Measurements from ENCODE around the gene OAS1. TPM values are rescaled to one million over a fixed set of nuclear protein-coding genes. Genes with fewer than 3 reads are reported as not detected.
A peak's percentile ranks its signal among the peaks of the same experiment; 100 is the strongest.

Gene OAS1
- 10 to 100 TPM; 46.0 to 49.1 TPM for total RNA-seq

DNA sequence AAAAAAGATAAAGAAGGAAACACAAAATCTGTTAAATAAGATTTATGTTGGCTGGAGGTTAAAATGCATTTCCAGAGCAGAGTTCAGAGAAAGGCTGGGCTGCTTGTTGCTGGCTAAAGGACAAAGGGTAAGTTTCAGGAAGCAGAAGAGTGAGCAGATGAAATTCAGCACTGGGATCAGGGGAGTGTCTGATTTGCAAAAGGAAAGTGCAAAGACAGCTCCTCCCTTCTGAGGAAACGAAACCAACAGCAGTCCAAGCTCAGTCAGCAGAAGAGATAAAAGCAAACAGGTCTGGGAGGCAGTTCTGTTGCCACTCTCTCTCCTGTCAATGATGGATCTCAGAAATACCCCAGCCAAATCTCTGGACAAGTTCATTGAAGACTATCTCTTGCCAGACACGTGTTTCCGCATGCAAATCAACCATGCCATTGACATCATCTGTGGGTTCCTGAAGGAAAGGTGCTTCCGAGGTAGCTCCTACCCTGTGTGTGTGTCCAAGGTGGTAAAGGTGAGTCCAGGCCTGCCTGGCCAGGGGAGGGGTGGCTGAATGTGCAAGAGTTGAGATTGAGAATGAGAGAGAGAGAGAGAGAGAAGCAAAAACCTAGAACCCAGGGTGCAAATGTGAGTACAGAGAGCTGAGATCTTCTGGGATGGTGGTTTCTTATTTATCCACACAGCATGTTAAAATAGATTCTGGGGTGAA is at the start of gene OAS1:
TSS of gene OAS1 (plus strand) at position 251 of the 703 bp plus-strand sequence. CDS start at position 329, 78 bp downstream.
- POLR2A ChIA-PET, result interaction anchor here (1.6 to 3.3 kb wide), 3 partner anchors 31 to 82 kb away, joined by 5 to 39 read pairs (median 5); partner anchors contain the start of genes OAS2 and OAS3

DNA sequence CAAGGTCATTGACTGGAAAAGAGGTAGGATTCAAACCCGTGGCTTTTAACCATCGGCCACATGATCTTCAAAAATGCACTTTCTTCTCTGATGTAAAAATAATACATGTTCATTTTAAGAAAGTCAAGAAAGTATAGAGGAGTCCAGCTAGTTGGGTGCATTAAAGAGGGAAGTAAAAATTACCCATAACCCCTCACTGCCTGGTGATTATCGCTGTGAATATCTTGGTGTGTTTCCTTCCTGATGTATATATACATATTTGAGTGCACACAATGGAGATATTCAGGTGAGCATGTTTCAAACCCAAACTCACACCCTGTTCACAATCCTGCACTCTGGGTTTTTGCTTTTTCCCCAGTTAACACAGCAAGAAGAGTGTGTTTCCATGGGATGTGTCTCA is 47.5 kb upstream of the OAS1 start:
- peaks cover 2% of the 10 kb centered on the region for H3K4me1 Mint-ChIP-seq (ENCODE audit: low read depth)
- intact Hi-C loops (cut with micrococcal nuclease), result no loop called here
- ChIA-PET CTCF (no interaction called here), POLR2A (no interaction called here)
- H3K4me3 Mint-ChIP-seq, result no peak overlapping the region
- DNase-seq, result no peak
- no peak overlapping the region for H3K27ac Mint-ChIP-seq
- peaks cover 23% of the 10 kb centered on the region for H3K27me3 Mint-ChIP-seq
- no peaks in the 10 kb centered on the region for H3K9me3 Mint-ChIP-seq
- H3K36me3 Mint-ChIP-seq, result no peaks in the 10 kb centered on the region

More for the DNA sequence above, at the start of gene OAS1:
- DNase-seq, result peak; percentile 58
- intact Hi-C loops (cut with micrococcal nuclease), result loop anchor here (1.0 to 2.0 kb wide), 2 partner anchors 30 to 71 kb away; partner anchors contain the start of gene OAS2
- H3K27me3 Mint-ChIP-seq, result no peaks in the 10 kb centered on the region
- peaks cover 58% of the 10 kb centered on the region for H3K4me1 Mint-ChIP-seq (ENCODE audit: low read depth)
- CTCF ChIA-PET, result interaction anchor here (1.2 to 6.1 kb wide), 4 partner anchors 9 to 86 kb away, joined by 4 to 23 read pairs (median 8); partner anchors contain the start of genes OAS2 and OAS3
- H3K36me3 Mint-ChIP-seq, result peaks cover 6% of the 10 kb centered on the region
- H3K27ac Mint-ChIP-seq, result peak within 1 kb of the TSS; percentile 89
- no peaks in the 10 kb centered on the region for H3K9me3 Mint-ChIP-seq
- peak within 1 kb of the TSS; percentile 89 for H3K4me3 Mint-ChIP-seq

DNA sequence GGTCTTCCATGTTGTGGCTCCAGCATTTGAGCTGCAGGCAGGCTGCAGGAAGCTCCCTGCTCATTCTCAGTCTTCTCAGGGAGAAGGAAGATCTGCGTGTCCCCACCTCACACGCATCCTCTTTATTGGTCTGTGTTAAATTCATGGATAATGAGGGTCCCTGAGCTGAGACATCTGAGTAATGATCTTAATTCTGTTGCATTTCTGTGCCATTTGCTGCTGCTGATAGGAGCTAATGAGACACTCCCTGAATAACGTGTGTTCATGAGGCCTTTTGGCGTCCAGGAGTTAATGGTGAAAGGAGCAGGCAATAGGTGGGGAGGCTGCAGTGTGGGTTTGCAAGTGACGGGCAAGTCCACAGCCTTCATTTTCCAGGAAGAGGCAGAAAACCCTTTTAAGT is 46.6 kb upstream of the OAS1 start:
- Mint-ChIP-seq H3K36me3 (no peaks in the 10 kb centered on the region), H3K9me3 (no peaks in the 10 kb centered on the region), H3K27ac (no peak overlapping the region), H3K4me3 (no peak overlapping the region), H3K4me1 (ENCODE audit: low read depth) (peaks cover 2% of the 10 kb centered on the region), H3K27me3 (peaks cover 28% of the 10 kb centered on the region)
- ChIA-PET POLR2A (no interaction called here), CTCF (no interaction called here)
- intact Hi-C loops (cut with micrococcal nuclease), result no loop called here
- DNase-seq, result no peak

DNA sequence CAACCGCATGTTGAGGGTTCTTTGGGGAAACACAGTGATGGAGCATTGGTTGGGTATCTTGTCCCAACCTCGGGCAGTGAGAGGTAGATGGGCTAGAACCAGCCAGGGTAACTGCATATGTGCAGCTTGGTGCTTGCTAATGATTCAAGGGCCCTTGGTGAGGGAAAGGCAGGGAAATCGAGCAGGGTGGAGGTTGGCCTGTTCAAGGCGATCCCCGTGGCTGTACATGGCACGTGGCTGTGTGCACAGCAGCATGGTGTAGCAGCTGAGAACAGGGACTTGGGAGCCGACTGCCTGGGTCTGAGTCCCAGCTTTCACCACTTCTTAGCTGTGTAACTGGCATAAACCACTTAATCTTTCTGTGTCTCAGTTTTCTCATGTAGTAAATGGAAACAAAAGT is 45.5 kb upstream of the OAS1 start:
- CTCF ChIA-PET, result no interaction called here
- no peak overlapping the region for H3K4me3 Mint-ChIP-seq
- H3K4me1 Mint-ChIP-seq (ENCODE audit: low read depth), result peaks cover 2% of the 10 kb centered on the region
- no peaks in the 10 kb centered on the region for H3K9me3 Mint-ChIP-seq
- H3K27ac Mint-ChIP-seq, result no peak overlapping the region
- DNase-seq, result no peak
- POLR2A ChIA-PET, result no interaction called here
- intact Hi-C loops (cut with micrococcal nuclease), result no loop called here
- H3K27me3 Mint-ChIP-seq, result peaks cover 21% of the 10 kb centered on the region
- H3K36me3 Mint-ChIP-seq, result no peaks in the 10 kb centered on the region

DNA sequence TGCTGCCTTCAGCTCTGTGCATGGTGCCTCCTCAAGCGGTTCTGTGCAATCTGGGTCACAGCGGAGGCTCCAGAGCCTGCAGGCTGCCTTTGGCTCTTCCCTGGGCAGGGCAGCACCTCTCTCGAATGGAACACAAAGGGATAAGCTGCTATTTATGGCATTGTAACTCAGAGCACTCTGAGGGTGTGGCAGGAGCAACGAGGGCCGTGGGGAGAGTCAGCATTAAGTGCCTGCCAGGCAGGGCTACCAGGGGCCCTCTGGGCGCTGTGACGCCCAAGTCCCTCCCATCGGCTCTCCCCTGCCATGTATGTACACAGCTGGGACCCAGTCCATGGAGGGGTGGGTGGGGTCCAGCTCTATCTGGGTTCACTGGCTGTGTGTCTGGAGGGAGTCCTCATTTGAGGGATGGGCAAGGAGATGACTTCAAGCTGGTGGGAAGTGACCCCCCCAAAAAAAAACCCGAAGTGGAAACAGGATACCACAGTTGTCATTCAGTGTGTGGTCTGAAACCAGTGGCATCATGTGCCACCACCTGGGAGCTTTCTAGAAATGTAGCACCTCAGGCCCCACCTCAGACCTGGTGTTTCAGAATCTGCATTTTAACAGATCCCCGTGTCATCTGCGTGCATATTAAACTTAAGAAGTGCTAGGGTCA is 44.0 kb upstream of the OAS1 start:
- intact Hi-C loops (cut with micrococcal nuclease), result no loop called here
- CTCF ChIA-PET, result no interaction called here
- no peak overlapping the region for H3K4me3 Mint-ChIP-seq

DNA sequence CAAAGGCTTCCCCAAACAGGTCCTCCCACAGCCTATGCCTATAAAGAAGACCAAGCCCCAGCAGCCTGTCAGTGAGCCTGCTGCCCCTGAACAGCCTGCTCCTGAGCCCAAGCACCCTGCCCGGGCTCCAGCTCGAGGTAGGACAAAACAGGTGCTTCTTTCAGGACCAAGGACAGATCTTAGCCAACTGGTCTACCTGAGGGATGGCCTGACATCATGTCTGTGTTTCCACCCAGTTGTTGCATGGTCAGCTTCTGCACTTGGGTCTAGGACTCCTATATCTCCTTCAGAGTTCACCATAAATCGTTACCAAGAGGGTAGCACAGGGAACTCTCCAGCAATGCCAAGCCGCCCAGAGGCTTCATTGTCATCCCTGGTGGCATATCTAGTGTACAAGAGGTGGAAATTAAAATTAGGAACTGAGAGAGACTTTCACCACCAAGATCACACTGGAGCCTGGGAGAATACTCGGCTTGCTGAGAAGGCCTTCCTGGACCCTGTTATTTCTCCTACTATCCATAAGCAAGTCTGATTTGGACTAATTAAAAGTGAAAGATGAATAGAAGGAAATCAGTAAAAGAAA is 38.2 kb upstream of the OAS1 start:
- Mint-ChIP-seq H3K27ac (no peak overlapping the region), H3K27me3 (peaks cover 36% of the 10 kb centered on the region), H3K9me3 (no peaks in the 10 kb centered on the region), H3K4me3 (no peak overlapping the region), H3K4me1 (ENCODE audit: low read depth) (no peaks in the 10 kb centered on the region), H3K36me3 (no peaks in the 10 kb centered on the region)
- no peak for DNase-seq
- CTCF ChIA-PET, result no interaction called here
- intact Hi-C loops (cut with micrococcal nuclease), result no loop called here
- POLR2A ChIA-PET, result no interaction called here

More for the DNA sequence above, 44.0 kb upstream of the OAS1 start:
- Mint-ChIP-seq H3K9me3 (no peaks in the 10 kb centered on the region), H3K36me3 (no peaks in the 10 kb centered on the region), H3K27me3 (peaks cover 26% of the 10 kb centered on the region), H3K4me1 (ENCODE audit: low read depth) (peaks cover 2% of the 10 kb centered on the region), H3K27ac (no peak overlapping the region)
- POLR2A ChIA-PET, result no interaction called here
- no peak for DNase-seq

DNA sequence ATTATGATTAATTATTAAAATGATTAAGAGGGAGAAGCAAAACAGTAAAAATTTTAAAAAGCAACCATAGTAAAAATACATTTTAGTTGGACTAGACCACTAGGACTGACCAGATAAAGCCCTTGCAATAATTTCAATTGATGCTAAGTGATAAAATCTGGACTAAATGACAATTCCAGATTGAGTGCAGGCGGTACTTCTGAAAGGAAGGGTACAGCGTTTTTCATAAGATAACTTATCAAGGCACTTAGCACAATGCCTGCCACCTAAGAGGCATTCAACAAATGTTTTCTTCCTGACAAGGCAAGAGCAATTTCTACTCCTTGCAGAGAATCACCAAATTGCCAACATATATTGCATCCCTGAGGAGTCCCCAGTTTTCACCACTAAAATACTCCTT is 37.7 kb upstream of the OAS1 start:
- intact Hi-C loops (cut with micrococcal nuclease), result no loop called here
- H3K27me3 Mint-ChIP-seq, result peaks cover 40% of the 10 kb centered on the region
- CTCF ChIA-PET, result no interaction called here
- no peak overlapping the region for H3K4me3 Mint-ChIP-seq
- POLR2A ChIA-PET, result no interaction called here
- no peak overlapping the region for H3K27ac Mint-ChIP-seq
- DNase-seq, result no peak
- H3K4me1 Mint-ChIP-seq (ENCODE audit: low read depth), result no peaks in the 10 kb centered on the region
- H3K9me3 Mint-ChIP-seq, result no peaks in the 10 kb centered on the region
- no peaks in the 10 kb centered on the region for H3K36me3 Mint-ChIP-seq

DNA sequence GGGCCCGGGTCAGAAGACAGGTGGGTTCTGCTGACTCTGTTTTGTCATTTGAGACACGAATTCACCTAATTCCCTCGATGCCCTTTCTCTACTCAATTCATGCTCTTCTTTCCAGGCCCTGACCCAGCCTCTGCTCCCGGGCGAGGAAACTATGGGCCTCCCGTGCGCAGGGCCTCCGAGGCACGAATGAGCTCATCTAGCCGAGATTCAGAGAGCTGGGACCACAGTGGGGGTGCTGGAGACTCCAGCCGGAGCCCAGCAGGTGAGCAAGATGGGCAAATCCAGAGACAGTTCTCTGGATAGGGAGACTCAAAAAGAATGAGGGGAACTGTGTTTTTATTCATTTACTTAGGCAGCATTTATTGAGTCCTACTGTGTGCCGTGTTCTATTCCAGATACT is 37.0 kb upstream of the OAS1 start:
- Mint-ChIP-seq H3K27me3 (peaks cover 41% of the 10 kb centered on the region), H3K4me1 (ENCODE audit: low read depth) (no peaks in the 10 kb centered on the region), H3K27ac (no peak overlapping the region), H3K4me3 (no peak overlapping the region), H3K36me3 (no peaks in the 10 kb centered on the region), H3K9me3 (no peaks in the 10 kb centered on the region)
- intact Hi-C loops (cut with micrococcal nuclease), result no loop called here
- POLR2A ChIA-PET, result no interaction called here
- CTCF ChIA-PET, result no interaction called here
- no peak for DNase-seq

DNA sequence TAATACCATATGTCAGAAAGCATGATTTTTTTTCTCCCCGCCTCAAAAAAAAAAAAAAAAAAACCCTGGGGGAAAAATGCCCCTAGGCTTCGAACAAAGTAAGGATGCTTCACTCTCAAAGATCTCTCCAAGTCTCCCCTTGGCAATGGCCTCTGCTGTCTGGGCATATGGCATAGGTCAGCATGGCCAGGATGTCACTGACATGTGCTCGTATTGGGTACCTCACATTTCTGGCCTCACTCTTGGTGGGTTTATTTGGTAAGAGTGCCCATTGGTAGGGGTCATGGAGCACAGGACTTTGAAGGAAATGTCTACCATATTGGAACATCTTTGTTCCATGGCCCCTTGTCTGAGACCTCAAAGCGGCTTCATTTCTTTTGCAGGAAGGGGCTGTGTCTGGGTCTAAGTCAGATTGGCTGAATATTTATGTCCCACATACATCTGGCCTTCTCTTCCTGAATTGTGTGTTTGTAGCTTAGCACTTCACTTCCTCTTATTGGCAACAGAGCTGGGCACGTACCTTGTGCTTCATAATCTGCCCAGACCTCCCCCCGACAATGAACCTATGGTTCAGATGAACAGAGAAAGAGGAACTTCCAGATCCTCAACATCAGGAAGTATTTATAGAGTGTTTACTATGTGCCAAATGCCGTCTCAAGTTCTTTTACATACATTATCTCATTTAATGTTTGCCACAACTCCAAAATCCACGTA is 36.3 kb upstream of the OAS1 start:
- no peak overlapping the region for H3K4me3 Mint-ChIP-seq
- no peak for DNase-seq
- no peak overlapping the region for H3K27ac Mint-ChIP-seq
- H3K36me3 Mint-ChIP-seq, result no peaks in the 10 kb centered on the region
- no peaks in the 10 kb centered on the region for H3K9me3 Mint-ChIP-seq
- CTCF ChIA-PET, result no interaction called here
- no peaks in the 10 kb centered on the region for H3K4me1 Mint-ChIP-seq (ENCODE audit: low read depth)
- intact Hi-C loops (cut with micrococcal nuclease), result no loop called here
- POLR2A ChIA-PET, result no interaction called here
- H3K27me3 Mint-ChIP-seq, result peaks cover 40% of the 10 kb centered on the region

DNA sequence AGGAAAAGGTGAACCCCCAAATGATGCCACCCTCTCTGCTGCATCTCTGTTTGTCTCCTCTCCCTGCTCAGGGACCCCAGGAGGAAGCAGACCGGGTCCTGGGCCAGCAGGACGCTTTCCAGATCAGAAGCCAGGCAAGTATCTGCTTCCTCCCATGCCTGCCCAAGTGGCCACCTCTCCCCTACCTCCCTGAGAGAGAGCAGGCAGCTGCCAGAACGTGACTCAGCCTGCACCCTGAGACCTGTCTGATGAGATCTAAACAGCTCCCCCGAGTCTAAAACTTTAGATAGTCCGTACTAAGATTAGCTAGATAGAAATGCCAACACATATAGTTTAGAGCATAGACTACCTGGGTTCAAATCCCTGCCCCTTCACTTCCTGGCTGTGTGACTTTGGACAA is 31.2 kb upstream of the OAS1 start:
- no peak overlapping the region for H3K27ac Mint-ChIP-seq
- POLR2A ChIA-PET, result no interaction called here
- H3K9me3 Mint-ChIP-seq, result no peaks in the 10 kb centered on the region
- no peaks in the 10 kb centered on the region for H3K4me1 Mint-ChIP-seq (ENCODE audit: low read depth)
- H3K4me3 Mint-ChIP-seq, result no peak overlapping the region
- peaks cover 48% of the 10 kb centered on the region for H3K27me3 Mint-ChIP-seq
- no peak for DNase-seq
- CTCF ChIA-PET, result no interaction called here
- intact Hi-C loops (cut with micrococcal nuclease), result no loop called here
- H3K36me3 Mint-ChIP-seq, result no peaks in the 10 kb centered on the region

DNA sequence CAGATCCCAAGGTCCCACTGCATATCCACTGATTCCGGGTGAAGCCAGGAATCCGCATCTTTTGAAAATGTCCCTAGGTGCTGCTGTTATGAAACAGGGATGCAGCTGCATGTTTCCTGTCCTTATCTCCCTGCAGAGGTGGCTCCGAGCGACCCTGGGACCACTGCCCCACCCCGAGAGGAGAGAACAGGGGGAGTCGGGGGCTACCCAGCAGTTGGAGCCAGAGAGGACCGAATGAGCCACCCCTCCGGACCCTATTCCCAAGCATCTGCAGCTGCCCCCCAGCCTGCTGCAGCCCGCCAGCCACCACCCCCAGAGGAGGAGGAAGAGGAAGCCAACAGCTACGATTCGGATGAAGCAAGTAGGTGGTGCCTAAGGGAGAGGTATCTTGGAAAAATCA is 30.3 kb upstream of the OAS1 start:
- peaks cover 46% of the 10 kb centered on the region for H3K27me3 Mint-ChIP-seq
- intact Hi-C loops (cut with micrococcal nuclease), result no loop called here
- POLR2A ChIA-PET, result no interaction called here
- no peak overlapping the region for H3K27ac Mint-ChIP-seq
- H3K4me1 Mint-ChIP-seq (ENCODE audit: low read depth), result no peaks in the 10 kb centered on the region
- H3K36me3 Mint-ChIP-seq, result no peaks in the 10 kb centered on the region
- DNase-seq, result no peak
- H3K9me3 Mint-ChIP-seq, result no peaks in the 10 kb centered on the region
- CTCF ChIA-PET, result no interaction called here
- no peak overlapping the region for H3K4me3 Mint-ChIP-seq

DNA sequence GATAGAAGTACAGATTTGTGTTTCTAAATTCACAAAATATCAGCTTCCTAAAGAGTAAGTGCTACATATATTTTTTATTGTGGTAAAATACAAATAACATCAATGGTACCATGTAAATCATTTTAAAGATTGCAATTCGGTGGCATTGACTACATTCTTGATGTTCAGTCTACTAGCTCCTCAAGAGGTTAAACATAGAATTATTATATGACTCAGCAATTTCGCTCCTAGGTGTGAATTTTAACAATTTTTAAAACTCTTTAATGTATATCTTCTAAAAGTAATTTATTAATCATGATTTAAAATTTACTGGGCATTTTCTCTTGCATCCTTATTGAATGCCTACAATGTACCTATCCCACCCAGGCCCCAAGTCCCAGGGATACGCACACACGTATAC is 29.8 kb upstream of the OAS1 start:
- no peaks in the 10 kb centered on the region for H3K9me3 Mint-ChIP-seq
- H3K27ac Mint-ChIP-seq, result no peak overlapping the region
- no peak for DNase-seq
- no peak overlapping the region for H3K4me3 Mint-ChIP-seq
- no peaks in the 10 kb centered on the region for H3K36me3 Mint-ChIP-seq
- H3K27me3 Mint-ChIP-seq, result peaks cover 44% of the 10 kb centered on the region
- intact Hi-C loops (cut with micrococcal nuclease), result no loop called here
- POLR2A ChIA-PET, result no interaction called here
- CTCF ChIA-PET, result no interaction called here
- H3K4me1 Mint-ChIP-seq (ENCODE audit: low read depth), result no peaks in the 10 kb centered on the region
